DLD1 (cell line): Measurements from ENCODE around the gene SND1.

Experiments
- in situ Hi-C: cut with HindIII; loops from 2 replicates; pipeline ENCODE4 v1.10.0; 2017; ENCODE audit warnings: low sequenced_read_pairs

SND1 gene

DNA sequence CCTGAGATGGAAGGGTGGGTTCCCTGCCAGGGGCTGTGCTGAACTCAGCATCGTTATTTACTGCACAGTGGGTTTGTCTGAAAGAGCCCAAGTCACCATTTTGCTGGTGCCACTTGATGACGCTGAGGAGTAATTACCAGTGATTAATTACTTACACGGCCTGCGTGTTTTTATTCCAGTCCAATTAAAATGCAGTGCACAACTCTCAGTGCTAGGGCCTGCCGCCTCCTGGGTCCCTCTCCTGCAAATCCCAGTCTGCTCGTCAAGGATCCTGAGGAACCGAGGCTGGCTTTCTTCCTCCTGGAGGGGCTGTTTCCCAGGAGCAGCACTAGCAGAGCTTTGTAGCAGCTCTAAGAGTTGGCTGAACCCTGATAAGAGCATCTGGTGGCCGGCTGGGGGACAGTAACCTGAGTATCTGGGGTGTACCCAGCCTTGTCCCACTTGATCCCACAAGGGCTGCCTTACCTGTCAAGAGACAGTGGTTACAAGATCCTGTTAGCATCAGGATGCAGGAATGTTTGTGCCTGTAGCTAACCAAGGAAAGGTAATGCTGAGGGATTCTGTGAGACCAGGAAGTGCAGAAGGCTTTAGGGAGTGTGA, 424.3 kb downstream of the SND1 start:
- in situ Hi-C loops: no loop called here

DNA sequence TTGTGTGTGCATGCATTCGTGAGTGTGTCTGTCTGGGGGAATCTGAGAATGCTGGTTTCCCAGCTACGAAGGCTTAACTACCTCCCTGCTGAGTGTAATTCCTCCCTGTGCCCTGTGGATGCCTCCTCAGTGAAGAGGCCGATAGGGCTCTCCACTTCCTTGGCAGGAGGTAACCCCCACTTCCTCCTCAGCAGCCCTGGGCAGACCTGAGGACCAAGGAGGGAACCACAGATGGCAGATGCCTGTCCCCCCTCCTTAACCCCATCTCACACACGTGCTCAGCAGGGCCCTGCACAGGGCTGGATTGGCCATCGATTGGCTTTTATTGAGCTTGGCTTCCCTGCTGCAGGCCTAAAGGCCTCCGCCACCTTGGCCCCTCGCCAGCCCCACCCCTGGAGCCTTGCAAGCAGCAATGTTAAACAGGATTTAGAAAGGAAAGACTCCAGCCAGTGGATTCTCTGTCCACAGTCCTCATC, 424.8 kb downstream of the SND1 start:
- in situ Hi-C loops: no loop called here

DNA sequence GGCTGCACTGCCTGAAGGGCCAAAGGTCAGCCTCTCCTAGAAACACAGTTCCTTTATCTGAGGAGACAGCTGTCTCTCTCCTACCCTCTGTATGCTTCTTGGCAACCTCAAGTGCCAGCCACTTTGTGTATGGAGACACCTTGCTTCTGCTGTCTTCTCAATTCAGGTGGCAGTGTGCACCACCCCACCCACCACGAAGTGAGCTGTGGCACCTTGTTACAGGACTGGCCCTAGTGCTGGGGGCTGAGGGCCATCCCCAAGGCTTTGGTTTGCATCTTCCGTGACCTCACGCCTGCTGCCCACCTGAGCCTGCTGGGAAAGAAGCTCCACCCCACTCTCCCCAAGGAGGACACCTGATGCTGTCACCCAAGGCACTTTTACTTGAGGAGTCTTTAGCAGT, 426.3 kb downstream of the SND1 start:
- in situ Hi-C loops: no loop called here

DNA sequence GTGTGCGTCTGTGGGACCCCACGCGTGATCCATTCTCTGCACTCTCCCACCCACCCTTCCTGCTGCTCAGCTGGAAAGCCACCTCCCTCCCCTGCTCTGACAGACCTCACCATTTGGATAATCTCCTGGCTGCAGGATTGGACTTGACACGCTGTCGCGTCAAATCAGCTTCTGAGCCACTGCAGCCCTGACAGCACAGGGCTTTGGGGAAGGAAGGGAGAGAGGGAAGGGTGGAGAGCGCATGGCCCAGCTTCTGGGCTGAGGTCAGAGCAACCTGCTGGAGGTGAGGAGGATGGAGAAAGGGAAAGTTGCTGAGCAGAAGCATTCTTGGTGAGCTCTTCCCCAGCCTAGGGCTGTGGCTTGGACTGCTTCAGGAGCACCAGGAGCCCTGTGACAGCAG, 428.2 kb downstream of the SND1 start:
- in situ Hi-C loops: no loop called here

DNA sequence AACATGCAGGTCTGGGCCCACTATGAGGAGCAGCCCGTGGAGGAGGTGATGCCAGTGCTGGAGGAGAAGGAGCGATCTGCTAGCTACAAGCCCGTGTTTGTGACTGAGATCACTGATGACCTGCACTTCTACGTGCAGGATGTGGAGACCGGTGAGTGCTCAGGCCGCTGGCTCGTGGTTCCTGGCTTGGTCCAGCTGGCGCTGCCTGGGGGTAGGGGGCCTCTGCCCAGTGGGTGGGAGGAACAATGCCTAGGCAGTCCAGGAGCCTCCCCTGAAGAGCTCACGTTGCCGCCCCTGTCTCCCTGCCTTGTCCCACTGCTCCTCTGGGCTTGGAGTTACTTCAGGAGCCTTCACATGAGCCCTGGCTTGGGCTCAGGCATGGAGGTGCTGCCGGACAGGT, 429.4 kb downstream of the SND1 start:
- in situ Hi-C loops: no loop called here

DNA sequence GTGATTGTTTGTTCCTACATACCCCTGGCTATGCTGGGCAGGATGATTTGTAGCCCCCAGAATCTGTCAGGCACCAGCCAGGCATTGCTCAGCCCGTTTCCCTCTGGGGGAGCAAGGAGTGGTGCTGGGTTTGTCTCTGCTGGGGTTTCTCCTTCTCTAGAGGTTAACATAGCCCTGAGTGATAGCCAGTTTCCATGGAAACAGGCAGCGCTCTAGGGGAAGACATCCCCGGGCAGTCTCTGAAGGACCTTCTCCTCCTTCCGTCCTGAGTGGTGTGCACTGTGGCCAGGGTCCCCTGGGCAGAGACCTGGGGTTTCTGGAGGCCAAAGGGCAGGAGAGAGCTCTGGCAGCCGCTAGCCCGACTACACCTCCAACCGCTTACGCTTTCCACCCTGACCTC, 429.8 kb downstream of the SND1 start:
- in situ Hi-C loops: no loop called here

DNA sequence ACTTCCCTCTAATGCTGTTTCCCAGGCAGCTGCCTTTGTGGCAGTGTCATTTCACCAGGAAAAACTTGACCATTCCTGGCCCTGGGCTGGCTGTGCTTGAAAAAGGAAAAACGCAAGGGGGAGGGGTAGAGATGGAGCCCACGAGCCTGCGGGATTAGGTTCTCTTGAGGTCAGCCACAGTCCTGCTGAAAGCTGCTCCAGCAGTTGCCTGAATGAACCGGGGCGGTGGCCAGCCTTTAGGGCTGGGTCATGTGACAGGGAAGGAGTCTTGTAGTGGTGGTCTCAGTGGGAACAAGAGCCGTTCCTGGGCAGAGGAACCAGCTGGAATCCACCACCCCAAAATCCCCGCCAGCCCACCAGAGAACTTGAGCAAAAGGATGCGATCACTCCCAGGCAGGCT, 430.4 kb downstream of the SND1 start:
- in situ Hi-C loops: no loop called here

DNA sequence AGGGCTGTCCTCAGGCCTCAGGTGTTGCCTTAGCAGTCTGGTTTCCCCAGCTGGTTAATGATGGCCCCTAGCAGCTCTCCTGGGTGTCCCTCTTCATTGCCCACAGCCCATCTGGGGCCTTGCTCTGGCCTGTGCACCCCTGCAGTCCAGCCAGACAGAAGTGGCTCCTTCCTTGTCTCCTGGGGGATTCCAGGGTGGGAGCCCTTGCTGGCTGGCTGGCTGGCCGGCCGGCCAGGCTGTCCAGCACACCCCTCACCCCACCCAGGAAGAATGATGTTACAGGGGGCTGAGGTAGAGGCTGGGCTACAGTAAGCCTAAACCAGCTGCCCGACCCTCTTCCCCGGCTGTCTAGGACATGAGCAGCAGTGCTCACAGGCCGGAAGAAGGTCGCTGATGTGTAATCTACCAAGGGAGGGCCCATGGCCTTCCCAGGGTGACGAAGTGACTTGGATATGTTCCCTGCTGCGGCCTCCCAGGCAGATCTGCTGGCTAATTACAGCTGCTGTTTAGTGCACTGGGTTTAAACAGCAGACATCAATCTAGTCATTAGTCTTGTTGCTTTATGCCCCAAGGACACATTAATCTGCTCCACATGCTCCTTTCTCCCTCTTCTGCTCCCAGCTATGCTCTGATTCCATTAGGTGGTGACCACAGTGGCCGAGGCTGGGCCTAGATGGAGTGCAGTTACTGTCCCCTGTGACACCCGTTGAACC, 433.1 kb downstream of the SND1 start:
- in situ Hi-C loops: no loop called here

DNA sequence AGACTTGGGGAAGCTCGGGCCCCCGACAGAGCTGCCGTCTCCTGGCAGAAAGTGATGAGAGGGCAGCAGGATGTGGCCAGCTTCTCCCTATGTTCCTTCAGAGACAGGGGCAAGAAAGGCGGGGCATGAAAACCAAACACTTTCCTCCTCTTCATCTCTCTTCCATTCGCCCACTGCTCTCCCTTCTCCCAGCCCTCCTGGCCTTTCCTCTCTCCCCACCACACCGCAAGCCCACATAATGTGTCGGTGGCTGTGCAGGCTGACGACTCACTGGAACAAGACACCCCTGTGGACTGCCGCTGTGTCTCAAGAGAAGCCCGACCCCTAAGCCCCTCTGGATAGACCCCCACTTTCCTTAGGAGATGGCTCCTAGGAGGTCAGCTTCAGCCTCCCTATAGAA, 438.5 kb downstream of the SND1 start:
- in situ Hi-C loops: no loop called here

DNA sequence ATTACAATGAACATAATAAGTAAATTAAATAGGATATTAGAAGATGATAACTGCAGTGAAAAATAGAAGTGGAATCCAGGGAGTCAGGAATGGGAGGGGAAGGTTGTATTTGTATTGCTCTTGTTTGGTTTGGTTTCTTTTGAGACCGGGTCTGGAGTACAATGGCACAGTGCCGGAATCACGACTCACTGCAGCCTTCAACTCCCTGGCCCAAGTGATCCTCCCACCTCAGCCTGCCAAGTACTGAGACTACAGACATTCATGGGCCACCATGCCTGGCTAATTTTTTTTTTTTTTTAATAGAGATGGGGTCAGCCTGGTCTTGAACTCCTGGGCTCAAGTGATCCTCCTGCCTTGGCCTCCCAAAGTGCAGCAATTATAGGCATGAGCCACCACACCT, 439.1 kb downstream of the SND1 start:
- in situ Hi-C loops: no loop called here

DNA sequence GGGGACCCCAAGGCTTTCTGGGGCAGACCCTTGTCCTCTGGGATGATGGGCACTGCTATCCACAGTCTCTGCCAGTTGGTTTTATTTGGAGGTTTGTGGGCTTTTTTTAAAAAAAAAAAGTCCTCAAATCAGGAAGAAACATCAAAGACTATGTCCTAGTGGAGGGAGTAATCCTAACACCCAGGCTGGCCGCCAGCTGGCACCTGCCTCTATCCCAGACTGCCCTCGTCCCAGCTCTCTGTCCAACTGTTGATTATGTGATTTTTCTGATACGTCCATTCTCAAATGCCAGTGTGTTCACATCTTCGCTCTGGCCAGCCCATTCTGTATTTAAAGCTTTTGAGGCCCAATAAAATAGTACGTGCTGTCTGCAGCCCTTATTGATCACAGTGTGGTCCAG, 440.2 kb downstream of the SND1 start:
- in situ Hi-C loops: no loop called here

DNA sequence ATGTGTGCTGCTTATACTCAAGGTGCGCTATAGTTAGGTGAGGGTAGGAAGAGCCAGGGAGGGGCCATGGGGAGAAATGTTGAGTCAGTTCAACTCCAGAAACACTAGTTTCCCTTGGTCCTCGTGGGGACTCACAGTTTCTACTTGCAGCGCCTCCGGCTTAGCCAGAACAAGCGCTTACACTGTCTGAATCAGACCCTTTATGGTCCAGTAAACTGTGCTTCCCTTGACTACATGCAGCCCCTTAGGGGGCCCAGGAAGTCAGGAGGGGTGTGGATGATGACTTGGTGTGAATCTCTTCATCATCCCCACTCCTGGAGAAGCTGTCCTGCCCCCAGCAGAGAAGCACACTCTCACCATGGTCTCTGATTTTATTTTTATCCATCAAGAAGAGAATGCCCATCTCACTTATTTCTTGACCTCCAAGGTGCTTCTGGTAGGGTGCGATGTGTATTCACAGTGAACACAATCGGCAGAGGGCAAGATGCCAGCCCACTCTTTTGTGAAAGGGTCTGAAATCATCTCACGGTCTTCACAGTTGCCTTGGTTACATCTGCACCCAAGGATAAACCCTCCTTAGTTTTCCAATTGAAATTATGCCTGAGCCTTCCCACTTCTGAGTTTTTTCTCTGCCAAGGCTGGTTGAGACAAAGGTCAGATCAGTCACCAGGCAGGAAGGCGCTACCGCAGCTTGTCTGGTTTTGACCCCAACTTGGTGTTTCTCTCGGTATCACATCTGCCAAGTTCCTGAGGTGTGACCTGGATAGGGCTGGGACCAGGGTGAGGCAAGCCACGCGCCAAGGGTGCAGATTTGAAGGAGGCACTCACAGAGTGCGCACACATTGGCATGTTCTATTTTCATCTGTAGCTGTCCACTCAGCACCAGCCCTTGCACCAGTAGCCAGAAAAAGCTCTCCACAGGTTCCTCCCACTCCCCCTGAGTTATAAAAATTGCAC, 441.9 kb downstream of the SND1 start:
- in situ Hi-C loops: no loop called here

DNA sequence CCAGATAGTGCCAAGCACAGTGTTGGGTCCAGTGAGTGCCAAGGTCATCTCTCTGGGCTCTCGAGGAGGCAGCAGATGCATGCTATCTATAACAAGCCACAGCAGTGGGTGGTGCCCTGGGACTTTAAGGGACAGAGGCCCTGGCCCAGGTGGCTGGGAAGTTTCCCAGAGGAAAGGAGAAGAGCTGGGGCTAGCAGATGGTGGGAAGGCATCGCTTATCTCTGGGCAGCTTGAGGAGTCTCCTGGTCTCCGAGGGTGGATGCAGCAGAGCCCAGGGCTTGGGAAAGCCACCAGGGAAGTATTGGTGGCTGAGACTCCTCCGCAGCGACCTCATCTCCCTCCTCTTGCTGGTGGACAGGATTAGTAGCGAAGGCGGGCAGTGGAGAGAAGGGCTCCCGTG, 442.7 kb downstream of the SND1 start:
- in situ Hi-C loops: no loop called here

DNA sequence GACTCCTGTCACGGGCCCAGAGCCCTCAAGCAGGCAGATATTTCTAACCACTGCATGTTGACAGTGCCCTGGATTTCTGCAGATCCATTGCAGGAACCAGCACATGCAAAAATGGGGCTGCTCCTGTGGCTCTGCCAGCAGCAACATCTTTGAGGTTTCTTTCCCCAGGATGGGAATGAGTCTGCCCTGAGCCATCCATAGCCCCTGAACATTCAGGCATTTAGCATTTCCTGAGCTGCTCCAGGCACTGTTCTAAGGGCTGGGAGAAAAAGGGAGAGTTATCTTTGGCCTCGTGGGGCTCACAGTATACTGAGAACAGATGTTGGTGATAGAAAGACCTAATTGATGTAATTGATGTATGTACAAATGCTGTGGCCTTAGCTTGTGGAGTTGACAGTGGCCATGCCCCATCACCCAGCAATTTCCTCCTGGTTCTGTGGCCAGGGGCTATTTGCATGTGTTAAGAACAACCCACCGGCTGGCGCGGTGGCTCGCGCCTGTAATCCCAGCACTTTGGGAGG, 445.3 kb downstream of the SND1 start:
- in situ Hi-C loops: no loop called here

DNA sequence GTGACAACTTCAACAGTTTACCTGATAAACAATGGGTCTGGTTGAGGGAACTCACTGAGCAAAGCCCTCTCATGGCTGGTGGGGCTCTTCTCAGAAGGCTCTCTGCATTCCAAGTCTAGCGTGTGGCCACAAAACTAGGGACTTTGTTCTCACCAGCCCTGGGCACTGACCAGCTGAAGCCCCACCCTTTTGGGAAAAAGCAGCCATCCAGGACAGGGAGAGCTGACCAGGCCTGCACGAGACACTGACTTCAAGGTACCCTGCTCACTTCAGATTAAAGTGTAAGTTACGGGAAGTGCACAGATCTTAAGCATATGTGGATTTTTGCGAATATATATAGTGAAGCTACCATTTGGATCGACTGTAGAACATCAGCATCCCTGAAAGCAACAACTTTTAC, 446.6 kb downstream of the SND1 start:
- in situ Hi-C loops: no loop called here

DNA sequence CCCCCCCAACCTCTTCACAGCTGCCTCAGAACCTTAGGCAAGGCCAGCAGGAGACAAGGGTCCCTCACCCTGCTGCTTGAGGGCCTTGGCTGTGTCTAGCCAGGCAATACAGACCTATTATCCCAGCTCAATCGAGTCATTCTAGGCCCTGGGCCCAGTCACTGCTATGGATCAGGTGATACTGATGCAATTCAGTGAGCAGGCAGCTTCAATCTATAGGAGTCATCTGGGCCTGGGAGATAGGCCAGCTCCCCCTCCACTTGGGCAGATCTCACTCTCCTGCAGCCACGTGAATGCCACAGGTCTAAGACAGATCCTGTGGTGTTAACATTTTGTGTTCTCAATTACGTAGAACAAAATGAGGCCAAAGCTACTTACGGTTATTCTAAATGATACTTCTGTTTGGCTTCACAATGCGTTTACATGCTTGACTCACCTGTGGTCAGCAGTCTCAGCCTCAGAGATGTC, 447.2 kb downstream of the SND1 start:
- in situ Hi-C loops: no loop called here

DNA sequence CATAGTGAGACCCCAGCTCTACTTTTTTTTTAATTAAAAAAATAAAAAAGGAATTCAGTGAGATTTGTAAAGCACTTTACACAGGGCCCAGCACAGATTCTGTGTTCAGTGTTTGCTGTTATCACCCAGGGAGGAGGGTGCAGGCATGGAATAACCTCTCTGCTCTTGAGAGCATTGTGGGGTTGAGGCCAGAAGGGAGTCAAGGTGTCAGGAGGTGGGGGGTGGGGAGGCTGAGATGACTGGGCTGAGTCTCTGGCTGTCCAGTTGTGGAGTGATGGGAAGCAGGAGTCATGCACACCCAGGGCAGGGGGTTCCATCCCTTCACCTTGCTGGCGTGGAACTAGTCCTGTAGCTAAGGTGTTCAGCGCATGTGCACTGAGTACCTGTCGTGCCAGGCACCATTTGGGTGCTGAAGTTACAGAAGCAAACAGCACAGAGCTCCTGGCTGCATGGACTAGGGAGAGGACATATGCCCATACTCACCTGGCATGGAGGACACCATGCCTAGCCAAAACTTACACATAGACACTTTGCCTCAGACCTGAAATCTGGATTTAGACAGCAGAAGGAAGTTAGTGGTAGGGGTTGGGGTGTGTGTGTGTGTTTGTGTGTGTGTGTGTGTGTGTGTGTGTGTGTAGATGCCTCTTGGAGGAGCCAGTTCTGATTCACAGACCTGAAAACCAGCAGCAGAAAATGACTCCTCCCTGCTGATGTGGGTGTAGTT, 448.4 kb downstream of the SND1 start:
- in situ Hi-C loops: no loop called here

DNA sequence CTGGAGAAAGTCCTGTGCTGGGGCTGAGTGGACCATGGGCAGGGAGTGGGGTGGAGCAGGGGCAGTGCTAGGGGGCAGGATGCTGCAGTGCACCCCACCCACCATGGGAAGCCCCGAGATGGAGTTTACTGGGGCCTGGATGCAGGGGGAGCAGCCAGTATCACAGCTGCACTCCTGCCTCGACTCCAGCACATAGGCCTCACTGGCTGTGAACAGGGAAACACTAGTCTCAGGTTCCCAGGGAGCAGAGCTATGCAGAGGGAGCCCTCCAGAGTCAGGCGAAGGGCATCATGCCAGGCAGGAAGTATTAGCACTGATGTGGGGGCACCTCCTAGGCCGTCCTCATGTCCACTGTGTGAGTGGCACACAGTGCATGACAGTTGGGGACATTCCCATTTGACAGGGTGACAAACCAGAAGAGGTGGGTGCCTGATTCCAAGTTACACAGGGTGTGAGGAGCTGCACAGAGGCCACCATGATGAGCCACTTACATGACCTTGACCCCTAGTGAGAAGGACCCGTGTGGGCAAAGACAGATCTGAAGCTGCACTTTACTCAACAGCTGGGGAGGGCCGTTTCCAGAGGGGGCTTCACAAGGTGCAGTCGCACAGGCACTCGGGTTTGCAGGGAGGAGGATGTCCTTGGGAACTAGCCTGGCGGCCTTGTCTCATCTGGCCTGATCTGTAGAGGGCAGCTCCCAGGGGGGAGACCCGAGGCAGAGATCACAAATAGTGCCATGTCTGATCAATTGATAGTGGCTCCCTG, 449.1 kb downstream of the SND1 start:
- in situ Hi-C loops: no loop called here

DNA sequence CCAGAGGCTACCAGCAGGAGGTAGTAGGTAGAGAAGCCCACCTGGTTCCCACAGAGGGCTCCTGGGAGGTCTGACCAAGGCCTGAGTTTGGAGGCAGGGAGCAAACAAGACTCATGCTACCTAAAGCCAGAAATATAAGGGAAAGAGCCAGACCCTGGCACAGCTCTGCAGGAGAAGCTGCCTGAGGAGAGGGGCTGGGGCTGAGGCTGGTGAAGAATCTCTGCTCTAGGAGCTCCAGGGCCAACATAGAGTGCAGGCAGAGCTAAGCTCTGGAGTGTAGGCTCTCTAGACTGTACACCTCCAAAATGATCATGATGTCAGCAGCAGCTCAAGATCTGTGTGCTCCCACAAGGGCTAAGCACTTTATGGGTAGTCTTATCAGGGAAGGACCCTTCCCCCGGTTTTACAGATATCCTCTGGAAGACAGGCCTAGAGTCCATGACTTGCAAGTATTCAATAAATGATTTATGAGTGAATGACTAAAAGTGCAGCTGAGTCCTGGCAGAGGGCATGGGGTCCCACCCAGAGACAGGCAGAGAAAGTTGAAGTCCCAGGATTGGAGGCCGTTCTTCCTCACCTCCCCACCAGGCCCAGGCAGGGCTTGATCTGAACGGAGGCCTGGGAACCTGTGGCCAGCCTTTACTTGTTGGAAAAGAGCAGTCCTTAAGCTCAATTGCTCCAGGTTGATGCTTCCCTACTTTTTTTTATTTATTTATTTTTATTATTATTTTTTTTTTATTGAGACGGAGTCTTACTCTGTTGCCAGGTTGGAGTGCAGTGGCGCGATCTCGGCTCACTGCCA, 450.7 kb downstream of the SND1 start:
- in situ Hi-C loops: no loop called here
